MM.1S (cell line): ENCODE measurements around the gene CNTRL.

Experiments
- CTCF ChIP-seq: fragments of 300-600 bp; sonication (generic); IDR thresholded peaks from 2 replicates; pipeline ENCODE4 v1.5.1; 2016; ENCODE audit warnings: antibody characterized with exemption, low read length, mixed read lengths
- EZH2 ChIP-seq: fragments of 300-600 bp; sonication (generic); optimal IDR thresholded peaks from 2 replicates; pipeline ENCODE3; 2017; ENCODE audit warnings: low read depth, mild to moderate bottlenecking, antibody characterized with exemption, low read length, mixed read lengths

GRCh38 chr9:121118266-121118665, 43.5 kb downstream of the CNTRL start:
- TF ChIP-seq CTCF, result no peak
- no peak for TF ChIP-seq EZH2
